Uterus (tissue), 2 donors: Measurements from ENCODE around the gene RIC1.

ENCODE experiments used
- POLR2A ChIP-seq, 2 donors: fragments of 450-650 bp; IDR thresholded peaks; one replicate each; pipeline ENCODE4 v1.6.1; 2016; ENCODE audit warnings: antibody characterized with exemption in 2 of 2, mild to moderate bottlenecking in 1 of 2, moderate library complexity in 1 of 2
- TF ChIP-seq, protein P1 (sequence below), 4 experiments: fragments of 200-600 bp in 2 of 4; fragments of 450-650 bp in 2 of 4; sonication (generic) in 2 of 4; IDR thresholded peaks; one replicate each; pipeline ENCODE4 v1.5.1; 2016 to 2019; ENCODE audit warnings: antibody characterized with exemption in 4 of 4, mild to moderate bottlenecking in 2 of 4, moderate library complexity in 1 of 4

DNA sequence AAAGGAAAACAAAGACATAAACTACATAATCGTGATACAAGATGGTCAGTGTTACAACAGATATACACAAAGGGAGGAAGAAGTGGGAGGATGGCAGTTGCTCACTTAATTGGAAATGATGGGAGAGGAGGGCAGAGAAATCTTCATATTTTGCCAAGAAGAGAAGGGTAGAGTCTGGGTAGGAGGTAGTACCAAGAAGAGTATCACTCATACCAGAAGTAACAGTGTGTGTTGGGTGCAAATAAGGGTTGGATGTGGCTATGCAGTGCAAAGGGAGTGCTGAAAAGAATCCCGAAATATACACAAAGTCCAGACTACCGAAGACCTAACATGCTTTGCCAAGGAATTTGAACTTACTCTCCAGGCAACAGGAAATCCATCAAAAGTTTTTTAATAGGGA lies 163.0 kb downstream of the RIC1 start:
- TF ChIP-seq POLR2A (IDR thresholded peaks at IDR 0.05) = no peak
- TF ChIP-seq, protein P1, sequence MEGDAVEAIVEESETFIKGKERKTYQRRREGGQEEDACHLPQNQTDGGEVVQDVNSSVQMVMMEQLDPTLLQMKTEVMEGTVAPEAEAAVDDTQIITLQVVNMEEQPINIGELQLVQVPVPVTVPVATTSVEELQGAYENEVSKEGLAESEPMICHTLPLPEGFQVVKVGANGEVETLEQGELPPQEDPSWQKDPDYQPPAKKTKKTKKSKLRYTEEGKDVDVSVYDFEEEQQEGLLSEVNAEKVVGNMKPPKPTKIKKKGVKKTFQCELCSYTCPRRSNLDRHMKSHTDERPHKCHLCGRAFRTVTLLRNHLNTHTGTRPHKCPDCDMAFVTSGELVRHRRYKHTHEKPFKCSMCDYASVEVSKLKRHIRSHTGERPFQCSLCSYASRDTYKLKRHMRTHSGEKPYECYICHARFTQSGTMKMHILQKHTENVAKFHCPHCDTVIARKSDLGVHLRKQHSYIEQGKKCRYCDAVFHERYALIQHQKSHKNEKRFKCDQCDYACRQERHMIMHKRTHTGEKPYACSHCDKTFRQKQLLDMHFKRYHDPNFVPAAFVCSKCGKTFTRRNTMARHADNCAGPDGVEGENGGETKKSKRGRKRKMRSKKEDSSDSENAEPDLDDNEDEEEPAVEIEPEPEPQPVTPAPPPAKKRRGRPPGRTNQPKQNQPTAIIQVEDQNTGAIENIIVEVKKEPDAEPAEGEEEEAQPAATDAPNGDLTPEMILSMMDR (IDR thresholded peaks at IDR 0.05) = no peak
